GM12891 (cell line): ENCODE data around the gene KEL.

Source experiments
- POLR2A ChIP-seq: IDR thresholded peaks from 2 replicates; pipeline ENCODE4 v1.6.1; 2011; ENCODE audit warnings: low read depth, low read length, control low read depth
- POLR2AphosphoS5 ChIP-seq: IDR thresholded peaks from 2 replicates; pipeline ENCODE4 v1.6.1; 2011; ENCODE audit warnings: low read depth, low read length, control low read depth
- SPI1 ChIP-seq: IDR thresholded peaks from 2 replicates; pipeline ENCODE4 v1.6.1; 2011; ENCODE audit warnings: low read depth, low read length, control low read depth

DNA sequence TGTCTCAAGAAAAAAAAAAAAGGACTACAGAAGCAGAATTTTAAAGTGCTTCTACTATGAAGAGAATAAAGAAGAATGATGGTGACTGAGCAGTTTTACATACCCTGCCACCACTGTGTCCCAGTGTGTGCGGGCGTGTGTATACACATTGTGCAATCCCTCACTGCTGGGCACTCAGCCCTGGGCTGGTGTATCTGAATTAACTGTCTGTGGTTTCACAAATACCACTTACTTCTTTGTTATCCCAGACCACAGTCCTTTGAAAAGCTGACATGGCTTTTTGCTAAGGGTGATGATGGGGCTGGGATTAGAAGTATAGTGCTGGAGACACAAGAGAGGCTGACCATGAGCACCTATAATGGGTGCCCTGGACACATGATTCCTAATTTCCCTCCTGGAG lies 55.5 kb downstream of the KEL start:
- TF ChIP-seq POLR2A (no peak), SPI1 (no peak), POLR2AphosphoS5 (no peak)
